GM15510 (cell line): ENCODE results near the gene CHSY1.

Experiments used
- POLR2A ChIP-seq: IDR thresholded peaks from 3 replicates; pipeline ENCODE4 v1.6.1; 2011; ENCODE audit warnings: borderline replicate concordance; ENCODE audit not compliant: insufficient read length; ENCODE audit errors: extremely low read depth

Gene CHSY1

GRCh38 chr15:101167753-101168462, 83.9 kb downstream of the CHSY1 start:
- no peak for TF ChIP-seq POLR2A

GRCh38 chr15:101167411-101167752, 84.5 kb downstream of the CHSY1 start:
- TF ChIP-seq POLR2A, result no peak

- TF ChIP-seq POLR2A, result no peak
Measured at GRCh38 chr15:101165905-101166471, 85.9 kb downstream of the CHSY1 start.

GRCh38 chr15:101162701-101163483, 89.0 kb downstream of the CHSY1 start:
- TF ChIP-seq POLR2A, result no peak

- no peak for TF ChIP-seq POLR2A
Measured at GRCh38 chr15:101161656-101162055, 90.2 kb downstream of the CHSY1 start.

- TF ChIP-seq POLR2A, result no peak
Measured at GRCh38 chr15:101159936-101160815, 91.7 kb downstream of the CHSY1 start.

GRCh38 chr15:101159096-101159935, 92.5 kb downstream of the CHSY1 start:
- TF ChIP-seq POLR2A, result no peak

GRCh38 chr15:101158166-101159095, 93.4 kb downstream of the CHSY1 start:
- TF ChIP-seq POLR2A, result no peak

- TF ChIP-seq POLR2A, result no peak
Measured at GRCh38 chr15:101157721-101158120, 94.1 kb downstream of the CHSY1 start.

GRCh38 chr15:101156509-101157159, 95.2 kb downstream of the CHSY1 start:
- TF ChIP-seq POLR2A, result no peak

- TF ChIP-seq POLR2A, result no peak
Measured at GRCh38 chr15:101156061-101156460, 95.8 kb downstream of the CHSY1 start.
